GM12874 (cell line): ENCODE results near the gene CTNNBL1.

Experiments used
- CTCF ChIP-seq: IDR thresholded peaks from 2 replicates; pipeline ENCODE4 v1.5.1; 2011; ENCODE audit warnings: low read depth, mild to moderate bottlenecking, control low read depth, low read length, moderate library complexity; ENCODE audit not compliant: insufficient read depth

Gene CTNNBL1

GRCh38 chr20:37796121-37796520, 102.3 kb downstream of the CTNNBL1 start:
- TF ChIP-seq CTCF = no peak

DNA sequence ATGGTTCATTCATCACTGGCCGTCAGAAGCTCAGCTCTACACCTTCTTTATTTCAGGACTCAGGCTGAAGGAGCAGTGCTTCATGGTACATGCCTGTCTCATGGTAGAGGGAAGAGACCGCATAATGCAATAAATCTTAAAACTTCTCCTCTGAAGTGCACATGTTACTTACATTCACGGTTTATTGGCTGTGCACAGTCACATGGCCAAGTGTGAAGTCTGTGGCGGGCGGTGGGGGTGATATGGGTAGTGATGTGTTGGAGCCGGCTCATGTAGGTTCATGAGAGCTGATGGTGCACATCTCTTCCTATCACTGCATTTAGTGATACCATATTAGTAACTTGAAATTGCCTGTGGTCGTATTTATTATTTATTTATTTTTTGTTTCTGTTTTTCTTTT, 102.9 kb downstream of the CTNNBL1 start:
- no peak for TF ChIP-seq CTCF

DNA sequence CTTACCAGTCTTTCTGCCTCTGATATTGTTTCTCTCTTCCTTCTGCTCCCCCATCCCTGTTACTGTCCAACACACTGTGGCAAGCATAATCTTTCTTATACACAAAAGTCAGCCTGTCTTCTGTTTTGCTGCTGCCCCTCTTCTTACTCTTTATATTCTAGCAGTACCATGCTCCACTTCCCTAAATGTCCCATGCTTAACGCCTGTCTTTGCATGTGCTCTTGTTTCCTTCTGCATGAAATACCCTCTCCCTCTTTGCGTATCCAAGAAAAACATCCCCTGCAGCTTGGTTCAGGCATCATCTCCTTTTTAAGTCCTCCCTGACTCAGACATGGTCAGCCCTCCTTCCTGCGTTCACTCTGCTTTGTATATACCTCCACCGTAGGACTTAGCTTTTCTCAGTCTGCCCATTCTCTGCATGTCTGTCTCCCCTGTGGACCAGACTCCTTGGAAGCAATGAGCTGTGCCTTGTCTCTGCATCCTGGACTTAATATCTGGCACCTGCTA, 103.9 kb downstream of the CTNNBL1 start:
- TF ChIP-seq CTCF = no peak

DNA sequence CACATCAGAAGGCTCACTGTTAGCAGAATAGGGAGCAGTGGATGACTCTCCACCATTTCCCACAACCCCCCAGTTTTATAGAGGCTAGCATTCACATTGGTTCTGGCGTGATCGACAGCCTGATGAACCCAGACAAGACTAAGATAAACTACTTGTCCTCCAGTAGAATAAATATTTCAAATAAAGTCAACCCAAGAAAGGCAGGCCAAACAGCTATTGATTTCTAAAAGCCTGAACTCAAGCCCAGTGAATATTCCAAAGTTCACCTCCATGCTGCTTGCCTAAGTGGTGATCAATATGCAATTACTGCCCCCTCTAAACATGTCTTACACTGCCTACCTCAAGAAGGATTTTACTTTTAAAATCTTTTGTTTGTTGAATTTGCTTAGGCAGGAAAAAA, 104.5 kb downstream of the CTNNBL1 start:
- no peak for TF ChIP-seq CTCF

DNA sequence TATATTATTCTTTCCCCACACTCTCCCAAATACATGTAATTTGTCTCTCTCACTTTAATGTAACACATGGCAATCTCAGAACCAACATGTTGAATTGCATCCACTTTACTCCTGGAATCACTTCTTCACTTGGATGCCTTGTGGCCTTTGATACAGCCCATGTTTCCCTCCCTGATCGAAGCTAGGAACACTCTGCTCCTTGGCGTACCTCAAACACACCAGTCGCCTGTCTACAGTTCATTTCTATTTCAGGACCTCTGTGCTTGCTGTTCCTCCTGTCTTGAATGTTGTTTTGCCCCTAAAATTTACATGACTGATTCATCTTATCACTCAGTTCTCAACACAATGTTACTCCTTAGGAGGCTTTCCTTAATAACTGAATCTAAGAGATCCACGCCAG, 106.8 kb downstream of the CTNNBL1 start:
- no peak for TF ChIP-seq CTCF

GRCh38 chr20:37801921-37802320, 108.1 kb downstream of the CTNNBL1 start:
- no peak for TF ChIP-seq CTCF

- no peak for TF ChIP-seq CTCF
These were observed 109.8 kb downstream of the CTNNBL1 start for GRCh38 chr20:37803438-37804307.
